H9 (cell line): ENCODE results near the gene KIRREL3. TPM values are rescaled to one million over a fixed set of nuclear protein-coding genes. Genes with fewer than 3 reads are reported as not detected.

Source experiments
- DNase-seq: peaks from one replicate; pipeline ENCODE4 v3.0.0-alpha.2; 2017
- H2AFZ ChIP-seq: one replicate; pipeline ENCODE4 v1.6.1; 2013; ENCODE audit warnings: mild to moderate bottlenecking, low read length, control low read depth, moderate library complexity
- H2AK5ac ChIP-seq: 2 replicates; pipeline ENCODE4 v1.6.1; 2013; ENCODE audit warnings: low read length, control low read depth, mixed read lengths; ENCODE audit not compliant: insufficient read length
- H2BK120ac ChIP-seq: one replicate; pipeline ENCODE4 v1.6.1; 2013; ENCODE audit warnings: low read depth, mild to moderate bottlenecking, low read length, control low read depth, inconsistent platforms; ENCODE audit not compliant: poor library complexity, severe bottlenecking
- H2BK12ac ChIP-seq: 2 replicates; pipeline ENCODE4 v1.6.1; 2013; ENCODE audit warnings: low read length, control low read depth, mixed read lengths, low read depth; ENCODE audit not compliant: insufficient read length
- H2BK15ac ChIP-seq: 2 replicates; pipeline ENCODE4 v1.6.1; 2013; ENCODE audit warnings: low read depth, low read length, control low read depth
- H2BK20ac ChIP-seq: one replicate; pipeline ENCODE4 v1.6.1; 2013; ENCODE audit warnings: low read depth, mild to moderate bottlenecking, low read length, control low read depth, inconsistent platforms; ENCODE audit not compliant: poor library complexity, severe bottlenecking
- H2BK5ac ChIP-seq: 2 replicates; pipeline ENCODE4 v1.6.1; 2013; ENCODE audit warnings: low read length, control low read depth, mixed read lengths; ENCODE audit not compliant: insufficient read length
- H3K14ac ChIP-seq: 2 replicates; pipeline ENCODE4 v1.6.1; 2013; ENCODE audit warnings: low read length, control low read depth; ENCODE audit not compliant: insufficient read depth
- H3K18ac ChIP-seq: 2 replicates; pipeline ENCODE4 v1.6.1; 2013; ENCODE audit warnings: low read depth, mild to moderate bottlenecking, mixed read lengths, low read length, control low read depth; ENCODE audit not compliant: insufficient read length
- H3K23ac ChIP-seq: 2 replicates; pipeline ENCODE4 v1.6.1; 2013; ENCODE audit warnings: low read length, control low read depth, mixed read lengths, low read depth; ENCODE audit not compliant: insufficient read length
- H3K23me2 ChIP-seq: 2 replicates; pipeline ENCODE4 v1.6.1; 2013; ENCODE audit warnings: low read depth, mild to moderate bottlenecking, mixed read lengths, low read length, control low read depth; ENCODE audit not compliant: insufficient read length, poor library complexity, severe bottlenecking
- H3K27ac ChIP-seq: 2 replicates; pipeline ENCODE4 v1.5.1; 2013; ENCODE audit warnings: low read length, control low read depth, mixed read lengths, low read depth; ENCODE audit not compliant: insufficient read length
- H3K27me3 ChIP-seq: 2 replicates; pipeline ENCODE4 v1.6.1; 2013; ENCODE audit warnings: low read length, control low read depth, inconsistent platforms; ENCODE audit not compliant: insufficient read depth
- H3K4ac ChIP-seq: 2 replicates; pipeline ENCODE4 v1.6.1; 2013; ENCODE audit warnings: low read depth, mild to moderate bottlenecking, control low read depth, inconsistent platforms, low read length, moderate library complexity
- H3K4me1 ChIP-seq: 2 replicates; pipeline ENCODE4 v1.6.1; 2013; ENCODE audit warnings: low read length, control low read depth, inconsistent platforms; ENCODE audit not compliant: insufficient read depth
- H3K4me2 ChIP-seq: 2 replicates; pipeline ENCODE4 v1.6.1; 2013; ENCODE audit warnings: low read length, control low read depth, mixed read lengths; ENCODE audit not compliant: insufficient read length, insufficient read depth
- H3K56ac ChIP-seq: 2 replicates; pipeline ENCODE4 v1.6.1; 2013; ENCODE audit warnings: low read depth, mild to moderate bottlenecking, mixed read lengths, low read length, control low read depth; ENCODE audit not compliant: insufficient read length
- H3K79me1 ChIP-seq: 2 replicates; pipeline ENCODE4 v1.6.1; 2013; ENCODE audit warnings: low read depth, mild to moderate bottlenecking, moderate library complexity, low read length, control low read depth, inconsistent platforms; ENCODE audit not compliant: insufficient read depth, poor library complexity, severe bottlenecking
- H3K79me2 ChIP-seq: 2 replicates; pipeline ENCODE4 v1.6.1; 2013; ENCODE audit warnings: low read length, control low read depth, inconsistent platforms; ENCODE audit not compliant: insufficient read depth
- H3K9ac ChIP-seq: 2 replicates; pipeline ENCODE4 v1.6.1; 2013; ENCODE audit warnings: low read length, control low read depth, mixed read lengths; ENCODE audit not compliant: insufficient read length; ENCODE audit errors: extremely low read depth
- H3K9me3 ChIP-seq: one replicate; pipeline ENCODE4 v1.6.1; 2013; ENCODE audit warnings: low read depth, low read length, inconsistent platforms; ENCODE audit not compliant: control insufficient read depth
- H3T11ph ChIP-seq: one replicate; pipeline ENCODE4 v1.6.1; 2013; ENCODE audit warnings: mild to moderate bottlenecking, low read length, control low read depth, inconsistent platforms
- H4K20me1 ChIP-seq: one replicate; pipeline ENCODE4 v1.6.1; 2013; ENCODE audit not compliant: control insufficient read depth, insufficient read length, insufficient read depth
- H4K5ac ChIP-seq: 2 replicates; pipeline ENCODE4 v1.6.1; 2013; ENCODE audit warnings: low read depth, mild to moderate bottlenecking, mixed read lengths, low read length, control low read depth; ENCODE audit not compliant: insufficient read length
- H4K8ac ChIP-seq: replicated peaks from 2 replicates; pipeline ENCODE4 v1.6.1; 2013; ENCODE audit warnings: low read length, control low read depth, mixed read lengths, low read depth; ENCODE audit not compliant: insufficient read length
- H4K91ac ChIP-seq: 2 replicates; pipeline ENCODE4 v1.6.1; 2013; ENCODE audit warnings: low read depth, mild to moderate bottlenecking, moderate library complexity, mixed read lengths, low read length, control low read depth; ENCODE audit not compliant: insufficient read length
- H3K27ac Mint-ChIP-seq, 3 experiments: 2 replicates in 2 of 3; 3 replicates in 1 of 3; pipeline ENCODE4 v1.8.0; 2020 to 2021; ENCODE audit warnings: mixed read lengths in 3 of 3, mild to moderate bottlenecking in 1 of 3, moderate library complexity in 1 of 3
- H3K27me3 Mint-ChIP-seq: 2 replicates; pipeline ENCODE4 v1.8.0; 2021; ENCODE audit warnings: low read depth, mild to moderate bottlenecking, moderate library complexity, mixed read lengths
- H3K36me3 Mint-ChIP-seq, 3 experiments: 2 replicates in 2 of 3; 3 replicates in 1 of 3; pipeline ENCODE4 v1.8.0; 2020 to 2021; ENCODE audit warnings: low read depth in 3 of 3, mixed read lengths in 3 of 3; ENCODE audit not compliant: insufficient read depth in 1 of 3
- H3K4me1 Mint-ChIP-seq, 2 experiments: 2 replicates each; pipeline ENCODE4 v1.8.0; 2020; ENCODE audit warnings: mixed read lengths in 2 of 2
- H3K4me3 Mint-ChIP-seq, 2 experiments: 2 replicates in 1 of 2; 3 replicates in 1 of 2; pipeline ENCODE4 v1.8.0; 2020 to 2021; ENCODE audit warnings: mild to moderate bottlenecking in 2 of 2, mixed read lengths in 2 of 2, moderate library complexity in 1 of 2
- H3K9me3 Mint-ChIP-seq, 2 experiments: 2 replicates in 1 of 2; 3 replicates in 1 of 2; pipeline ENCODE4 v1.8.0; 2020; ENCODE audit warnings: mild to moderate bottlenecking in 2 of 2, mixed read lengths in 2 of 2, moderate library complexity in 1 of 2
- WGBS: extraction: QIAGEN DNeasy Blood & Tissue Kit; methylation state at CpG from one replicate; pipeline ENCODE4 v1.1.7; 2013; ENCODE audit warnings: missing lambda C conversion rate, low lambda C conversion rate, mixed read lengths; ENCODE audit not compliant: insufficient read length; ENCODE audit errors: extremely low coverage; 5-methylcytosine and 5-hydroxymethylcytosine counted together
- total RNA-seq: library from RNA; stranded (reverse); gene quantifications from 2 replicates; pipeline ENCODE4 v1.2.1, GENCODE V29; 2021
- TF ChIP-seq, protein P1 (sequence below): fragments of 200-600 bp; sonication (generic); conservative IDR thresholded peaks from 3 replicates; pipeline ENCODE4 v1.8.0; 2021; ENCODE audit warnings: antibody characterized with exemption, mild to moderate bottlenecking

The KIRREL3 gene
- total RNA-seq, 1 experiment from 2014 or later, result 0.17 TPM

DNA sequence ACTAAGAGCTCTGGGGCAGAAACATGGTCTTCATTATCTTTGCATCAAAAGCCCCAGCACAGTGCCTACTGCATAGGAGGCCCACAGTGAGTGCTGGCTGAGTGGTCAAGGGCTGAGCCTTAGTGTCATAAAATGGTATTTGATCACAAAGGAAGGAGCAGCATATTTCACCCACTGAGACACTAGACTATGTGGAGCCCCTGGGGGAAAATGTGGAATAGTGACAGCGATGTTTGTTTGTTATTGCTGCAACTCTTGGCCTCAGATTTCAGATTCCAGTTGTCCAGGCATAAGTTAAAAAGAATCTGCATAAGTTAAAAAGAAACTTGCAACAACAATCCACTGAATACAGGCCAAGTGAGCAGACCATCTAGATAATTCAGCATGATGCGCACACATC lies 7.0 kb downstream of the KIRREL3 start:
- TF ChIP-seq, protein P1, sequence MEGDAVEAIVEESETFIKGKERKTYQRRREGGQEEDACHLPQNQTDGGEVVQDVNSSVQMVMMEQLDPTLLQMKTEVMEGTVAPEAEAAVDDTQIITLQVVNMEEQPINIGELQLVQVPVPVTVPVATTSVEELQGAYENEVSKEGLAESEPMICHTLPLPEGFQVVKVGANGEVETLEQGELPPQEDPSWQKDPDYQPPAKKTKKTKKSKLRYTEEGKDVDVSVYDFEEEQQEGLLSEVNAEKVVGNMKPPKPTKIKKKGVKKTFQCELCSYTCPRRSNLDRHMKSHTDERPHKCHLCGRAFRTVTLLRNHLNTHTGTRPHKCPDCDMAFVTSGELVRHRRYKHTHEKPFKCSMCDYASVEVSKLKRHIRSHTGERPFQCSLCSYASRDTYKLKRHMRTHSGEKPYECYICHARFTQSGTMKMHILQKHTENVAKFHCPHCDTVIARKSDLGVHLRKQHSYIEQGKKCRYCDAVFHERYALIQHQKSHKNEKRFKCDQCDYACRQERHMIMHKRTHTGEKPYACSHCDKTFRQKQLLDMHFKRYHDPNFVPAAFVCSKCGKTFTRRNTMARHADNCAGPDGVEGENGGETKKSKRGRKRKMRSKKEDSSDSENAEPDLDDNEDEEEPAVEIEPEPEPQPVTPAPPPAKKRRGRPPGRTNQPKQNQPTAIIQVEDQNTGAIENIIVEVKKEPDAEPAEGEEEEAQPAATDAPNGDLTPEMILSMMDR, result no peak
- no peak for DNase-seq
- Histone ChIP-seq H2BK5ac (no peak overlapping the region), H2BK12ac (no peak overlapping the region), H2BK15ac (no peak overlapping the region), H3K27ac (no peak overlapping the region), H2BK20ac (no peak overlapping the region), H3K56ac (no peak overlapping the region), H3K4ac (no peak overlapping the region), H3K4me1 (no peaks in the 10 kb centered on the region), H2BK120ac (no peak overlapping the region), H3K23ac (no peak overlapping the region), H4K91ac (no peak overlapping the region), H4K20me1 (no peaks in the 10 kb centered on the region), H3T11ph (no peak overlapping the region), H3K79me1 (no peaks in the 10 kb centered on the region), H3K14ac (no peak overlapping the region), H3K27me3 (peaks cover 4% of the 10 kb centered on the region; the same call in 1 of the 2 replicates), H3K9ac (no peak overlapping the region), H3K23me2 (no peaks in the 10 kb centered on the region), H4K8ac (no peak overlapping the region), H3K79me2 (no peaks in the 10 kb centered on the region), H3K18ac (no peak overlapping the region), H3K4me2 (no peak overlapping the region), H3K9me3 (no peaks in the 10 kb centered on the region), H2AK5ac (no peak overlapping the region), H4K5ac (no peak overlapping the region), H2AFZ (no peak overlapping the region)
- WGBS, result no CpG with 5 or more reads among the region's 2 CpGs
- H3K27ac Mint-ChIP-seq, result no peak overlapping the region
- peaks cover 29% of the 10 kb centered on the region for H3K27me3 Mint-ChIP-seq
- no peak overlapping the region for H3K4me3 Mint-ChIP-seq
- H3K36me3 Mint-ChIP-seq, result no peaks in the 10 kb centered on the region; a peak in 1 of 7 replicates
- H3K9me3 Mint-ChIP-seq, result no peaks in the 10 kb centered on the region
- H3K4me1 Mint-ChIP-seq, result peaks cover 14 to 25% of the 10 kb centered on the region in 2 experiments
